GM19438 (cell line): ENCODE results near the gene MAP1LC3A.

Experiments
- ATAC-seq: cut with Tn5 transposase; IDR thresholded peaks from one replicate; pipeline ENCODE4 v1.9.1; 2021; ENCODE audit warnings: low read depth; ENCODE audit not compliant: unreplicated experiment

Gene MAP1LC3A

GRCh38 chr20:34546751-34547181 lies 11.8 kb upstream of the MAP1LC3A start:
- ATAC-seq, result no peak

DNA sequence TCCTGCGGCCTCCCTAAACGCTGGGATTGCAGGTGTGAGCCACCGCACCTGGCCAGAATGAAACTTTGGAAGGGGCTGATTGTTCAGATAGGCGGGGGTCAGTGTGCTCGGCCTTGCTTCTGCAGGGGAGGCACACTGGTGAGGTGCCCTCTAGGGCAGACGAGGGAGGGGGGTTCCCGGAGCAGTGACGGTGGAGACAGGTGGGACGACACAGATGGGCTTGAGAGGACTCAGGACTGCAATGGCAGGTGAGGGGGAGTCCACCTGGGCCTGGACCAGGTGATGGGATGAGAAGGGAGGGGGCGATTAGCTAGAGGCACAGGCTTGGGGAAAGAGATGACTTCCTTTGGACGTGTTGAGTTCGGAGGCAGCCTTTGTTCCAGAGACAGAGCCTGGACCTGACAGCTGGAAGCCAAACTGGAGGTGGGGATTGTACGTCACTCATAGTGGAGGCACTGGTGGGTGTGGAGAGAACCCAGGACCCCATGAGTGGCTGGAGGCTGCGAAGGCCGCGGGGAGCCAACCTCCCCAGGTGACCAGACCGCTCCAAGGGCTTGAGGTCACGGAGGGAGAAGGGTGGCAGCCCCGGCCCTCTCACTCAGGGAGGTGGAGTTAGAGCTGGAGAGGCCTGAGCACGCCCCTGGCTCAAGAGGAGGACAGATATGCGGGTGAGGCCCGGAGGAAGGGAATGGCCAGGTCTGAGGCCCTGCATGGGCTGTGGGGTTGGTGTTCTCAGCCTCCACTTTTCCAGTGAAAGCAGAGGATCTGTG lies 10.5 kb upstream of the MAP1LC3A start:
- no peak for ATAC-seq

DNA sequence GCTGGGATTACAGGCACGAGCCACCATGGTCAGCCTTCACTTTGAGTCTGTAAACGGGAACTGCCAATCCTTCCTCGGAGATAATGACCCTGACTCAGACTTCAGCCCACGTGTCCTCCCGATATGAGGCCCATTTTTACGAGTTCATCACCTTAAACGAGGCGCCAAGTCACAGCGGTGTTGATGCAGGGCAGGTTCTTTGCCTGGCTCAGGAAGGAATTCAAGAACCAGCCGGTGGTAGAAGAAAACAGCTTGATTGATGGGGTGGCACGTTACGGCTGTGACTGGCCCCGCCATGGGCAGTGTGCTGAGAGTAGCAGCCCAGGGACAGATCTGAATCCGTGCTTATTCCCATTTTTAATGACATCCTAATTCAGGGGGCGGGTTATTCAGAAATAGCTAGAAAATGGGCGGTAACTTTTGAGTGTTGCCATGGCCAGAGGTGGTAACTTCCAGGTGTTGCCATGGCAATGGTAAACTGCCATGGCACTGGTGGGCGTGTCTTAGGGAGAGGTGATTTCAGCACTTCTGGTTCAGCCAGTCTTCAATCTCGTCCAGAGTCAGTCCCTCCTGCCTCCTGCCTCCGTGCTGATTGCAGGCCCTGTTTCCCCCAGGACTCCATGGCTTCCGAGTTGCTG lies 9.1 kb upstream of the MAP1LC3A start:
- no peak for ATAC-seq

GRCh38 chr20:34549929-34550305 lies 8.6 kb upstream of the MAP1LC3A start:
- no peak for ATAC-seq

GRCh38 chr20:34552569-34552968 lies 5.9 kb upstream of the MAP1LC3A start:
- no peak for ATAC-seq

DNA sequence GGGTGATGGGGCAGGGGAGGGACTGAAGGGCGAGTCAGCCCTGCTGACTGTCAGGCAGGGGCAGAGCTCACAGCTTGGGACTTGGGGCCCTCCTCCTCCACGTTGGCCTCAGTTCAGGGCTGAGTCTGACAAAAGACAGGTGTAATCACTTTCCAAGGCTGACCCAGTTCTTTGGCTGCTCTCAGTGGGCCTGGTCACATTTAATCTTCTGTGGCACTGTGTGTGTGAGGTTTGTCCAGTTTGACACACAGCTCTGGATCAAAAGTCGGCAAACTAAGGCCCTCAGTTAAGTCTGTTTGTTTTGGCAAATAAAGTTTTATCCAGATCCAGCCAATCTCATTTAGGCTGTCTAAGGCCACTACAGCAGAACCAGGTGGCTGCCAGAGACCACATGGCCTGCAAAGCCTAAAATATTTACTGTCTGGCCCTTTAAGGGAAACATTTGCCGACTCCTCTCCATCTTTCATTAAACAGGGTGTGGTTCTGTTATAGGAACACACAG lies 5.1 kb upstream of the MAP1LC3A start:
- no peak for ATAC-seq

DNA sequence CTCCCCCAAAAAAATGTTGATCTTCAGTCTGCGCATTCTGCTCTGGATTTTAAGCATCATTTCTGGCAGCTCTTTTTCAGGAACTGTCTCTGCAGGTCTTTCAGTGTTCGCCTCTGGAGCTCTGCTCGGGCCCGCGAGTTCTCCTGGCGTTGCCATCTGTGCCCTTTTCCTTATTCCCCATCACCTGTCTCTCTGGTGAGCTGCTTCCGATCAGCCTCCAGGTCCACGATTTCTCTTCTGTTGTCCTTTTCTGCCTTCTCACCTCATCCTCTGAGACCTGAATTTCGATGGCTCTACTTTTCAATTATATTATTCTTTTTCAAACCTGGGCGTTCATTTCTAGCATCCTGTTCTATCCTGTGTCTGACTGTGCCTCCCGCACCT lies 590 bp upstream of the MAP1LC3A start:
- no peak for ATAC-seq

- no peak for ATAC-seq
These were observed 1.0 kb downstream of the MAP1LC3A start for GRCh38 chr20:34559311-34560140.

- no peak for ATAC-seq
These were observed 1.6 kb downstream of the MAP1LC3A start for GRCh38 chr20:34560141-34560523.

DNA sequence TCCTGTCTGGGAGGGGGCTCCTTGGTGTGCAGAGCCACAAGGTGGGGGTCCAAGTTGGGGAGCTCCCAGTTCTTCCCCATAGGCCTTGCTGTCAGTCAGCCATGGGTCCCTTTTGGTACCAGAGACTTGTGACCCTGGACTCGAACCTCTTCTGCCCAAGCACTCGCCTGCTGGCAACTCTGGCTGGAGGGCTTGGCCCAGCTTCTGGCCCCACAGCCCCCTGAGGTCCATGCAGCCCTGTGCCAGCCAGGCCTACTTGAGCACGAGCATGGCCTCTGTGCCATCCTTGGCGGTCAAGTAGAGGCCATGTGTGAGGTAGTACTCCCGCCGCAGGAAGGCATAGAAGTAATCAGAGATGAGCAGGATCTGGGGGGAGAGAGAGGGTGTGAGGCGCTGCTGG lies 2.1 kb downstream of the MAP1LC3A start:
- ATAC-seq, result no peak

DNA sequence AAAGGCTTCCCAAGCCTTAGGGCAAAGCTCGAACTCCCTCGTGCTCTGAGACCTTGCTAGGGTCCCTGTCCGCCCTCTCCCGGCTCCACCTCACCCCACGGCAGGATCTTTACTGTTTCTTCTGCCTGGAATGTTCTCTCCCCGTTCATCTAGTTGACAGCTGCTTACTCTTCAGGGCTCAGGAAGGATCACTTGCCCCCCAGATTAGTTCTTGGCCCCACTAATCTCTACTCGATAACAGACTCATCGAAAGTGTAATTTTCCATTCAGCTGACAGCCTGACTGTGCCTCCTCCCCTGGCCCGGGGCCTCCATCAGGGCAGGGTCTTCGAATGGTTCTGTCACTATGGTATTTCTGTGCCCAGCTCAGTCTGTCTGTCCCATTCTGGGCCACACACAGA lies 3.1 kb downstream of the MAP1LC3A start:
- ATAC-seq, result no peak

- no peak for ATAC-seq
These were observed 4.1 kb downstream of the MAP1LC3A start for GRCh38 chr20:34562641-34563040.

- ATAC-seq, result no peak
These were observed 6.3 kb downstream of the MAP1LC3A start for GRCh38 chr20:34564833-34565232.

DNA sequence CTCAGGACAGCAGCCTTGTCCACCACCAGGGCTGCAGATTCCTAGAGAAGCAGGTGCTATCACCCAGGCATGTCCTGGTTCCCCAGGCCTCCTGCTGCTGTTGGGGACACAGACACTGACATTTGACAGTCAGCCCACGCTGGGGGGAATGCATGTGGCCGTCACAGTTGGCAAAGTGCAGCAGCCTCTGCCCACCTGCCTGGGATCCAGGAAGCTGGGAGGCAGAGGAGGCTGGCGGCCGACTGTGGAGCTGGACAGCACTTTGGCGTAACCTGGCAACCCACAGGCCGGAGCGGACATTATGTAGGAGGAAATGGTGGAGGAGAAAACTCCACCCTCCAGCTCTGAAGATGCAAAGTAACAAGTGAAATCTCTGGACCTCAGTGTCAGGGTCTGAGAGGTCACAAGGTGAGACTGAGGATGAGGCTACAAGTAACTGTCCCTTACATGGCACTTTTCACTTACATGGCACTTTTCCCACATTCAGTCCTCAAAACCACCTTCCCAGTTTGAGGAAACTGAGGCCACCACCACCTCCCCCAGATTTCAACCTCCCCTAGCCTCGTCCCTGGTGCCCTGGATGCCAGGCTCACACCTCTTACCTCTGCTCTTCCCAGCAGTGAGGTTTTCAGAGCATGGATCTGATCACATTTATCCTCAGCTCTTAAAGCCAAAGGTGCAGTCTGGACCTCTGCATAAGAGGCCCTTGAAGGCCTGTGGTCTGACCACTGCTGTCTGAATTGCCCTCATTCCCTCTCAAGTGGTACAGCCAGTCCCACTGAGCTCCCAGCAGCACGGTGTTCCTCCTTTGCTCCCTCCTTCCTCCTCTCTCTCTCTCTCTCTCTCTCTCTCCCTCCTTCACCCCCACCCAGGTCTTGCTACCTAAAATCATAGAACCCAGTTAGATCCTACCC lies 8.7 kb downstream of the MAP1LC3A start:
- ATAC-seq, result no peak

DNA sequence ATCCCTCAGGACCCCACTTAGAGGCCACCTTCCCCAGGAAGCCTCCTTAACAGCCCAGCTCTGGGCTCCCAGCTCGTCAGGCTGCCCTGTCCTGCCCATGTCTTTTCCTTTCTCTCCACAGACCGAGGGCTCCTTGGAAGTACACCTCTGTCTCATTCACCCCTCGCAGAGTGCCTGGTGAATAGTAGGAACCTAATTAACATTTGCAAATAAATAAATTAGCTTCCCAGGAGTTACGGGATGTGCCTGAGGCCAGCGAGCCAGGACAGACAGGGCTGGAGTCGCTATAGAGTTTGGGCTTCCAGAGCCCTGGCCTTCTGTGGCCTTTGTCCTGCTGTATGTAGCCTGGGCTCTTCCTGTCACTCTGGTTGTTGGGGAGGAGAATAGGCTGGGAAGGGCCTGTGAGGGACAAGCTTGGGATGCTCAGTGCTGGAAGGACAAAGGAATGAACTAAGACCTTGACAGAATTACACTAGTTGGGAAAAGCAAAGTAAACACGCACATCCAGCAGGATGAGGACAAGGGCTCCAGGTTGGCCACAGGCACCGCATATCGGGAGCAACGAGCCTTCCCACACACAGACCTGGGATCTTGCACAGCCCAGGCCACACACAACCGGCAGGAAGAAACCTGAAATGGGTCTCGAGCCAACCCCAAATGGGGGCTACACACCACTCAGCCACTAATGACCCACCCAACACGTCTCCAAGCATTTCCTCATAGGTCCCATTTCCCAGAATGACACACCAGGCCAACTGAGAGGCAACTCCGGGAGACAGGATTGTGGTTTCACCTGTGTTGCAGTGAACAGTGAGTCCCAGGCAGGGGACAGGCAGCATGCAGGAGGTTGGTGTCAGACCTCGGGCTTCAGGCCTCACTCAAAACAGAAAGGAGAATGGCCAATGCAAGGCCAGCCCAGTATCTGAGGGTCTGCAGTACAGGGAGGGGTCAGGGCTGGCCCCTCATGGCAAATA lies 9.7 kb downstream of the MAP1LC3A start:
- ATAC-seq, result no peak

GRCh38 chr20:34569598-34569997 lies 11.1 kb downstream of the MAP1LC3A start:
- ATAC-seq, result no peak

- ATAC-seq, result no peak
These were observed 12.4 kb downstream of the MAP1LC3A start for GRCh38 chr20:34570859-34571306.

- no peak for ATAC-seq
These were observed 13.2 kb downstream of the MAP1LC3A start for GRCh38 chr20:34571753-34572152.
